SU-DHL-6 (cell line): Measurements from ENCODE around the gene OLIG1.

ENCODE experiments used
- H2AFZ ChIP-seq: fragments of 200-600 bp; sonication (generic); 2 replicates; pipeline ENCODE4 v1.6.1; 2014; ENCODE audit warnings: low read depth, mild to moderate bottlenecking, moderate library complexity, mixed read lengths, antibody characterized with exemption, low read length; ENCODE audit not compliant: severe bottlenecking
- H3F3A ChIP-seq: fragments of 200-600 bp; shearing (Covaris generic); 2 replicates; pipeline ENCODE4 v1.6.0; 2016; ENCODE audit warnings: antibody characterized with exemption, mild to moderate bottlenecking; ENCODE audit not compliant: insufficient read depth
- H3K27ac ChIP-seq: fragments of 200-600 bp; sonication (generic); 2 replicates; pipeline ENCODE4 v1.5.1; 2016; ENCODE audit warnings: low read depth, mild to moderate bottlenecking, low read length, moderate library complexity, mixed read lengths
- H3K27me3 ChIP-seq: fragments of 200-600 bp; sonication (generic), shearing (Covaris generic); 2 replicates; pipeline ENCODE4 v1.6.0; 2014; ENCODE audit warnings: mild to moderate bottlenecking, low read length
- H3K36me3 ChIP-seq: fragments of 200-600 bp; sonication (generic); 2 replicates; pipeline ENCODE4 v1.6.1; 2014; ENCODE audit warnings: mild to moderate bottlenecking, low read length, mixed read lengths
- H3K4me2 ChIP-seq: fragments of 300-600, 200-600 bp; shearing (Covaris generic), sonication (generic); 2 replicates; pipeline ENCODE4 v1.6.0; 2014; ENCODE audit warnings: low read length, low read depth, mild to moderate bottlenecking; ENCODE audit not compliant: poor library complexity, severe bottlenecking
- H3K4me3 ChIP-seq: fragments of 200-600 bp; sonication (generic); 2 replicates; pipeline ENCODE4 v1.5.1; 2014; ENCODE audit warnings: antibody characterized with exemption, low read length, mild to moderate bottlenecking, mixed read lengths; ENCODE audit not compliant: insufficient read depth, poor library complexity, severe bottlenecking
- H3K79me2 ChIP-seq: fragments of 200-600 bp; sonication (generic); 2 replicates; pipeline ENCODE4 v1.6.1; 2014; ENCODE audit warnings: mild to moderate bottlenecking, low read length, moderate library complexity; ENCODE audit not compliant: insufficient read depth
- H3K9ac ChIP-seq: fragments of 200-600 bp; sonication (generic); 2 replicates; pipeline ENCODE4 v1.7.0; 2014; ENCODE audit warnings: mild to moderate bottlenecking, low read length
- H3K9me2 ChIP-seq: fragments of 200-600 bp; sonication (generic); replicated peaks from 2 replicates; pipeline ENCODE4 v1.6.1; 2014; ENCODE audit warnings: low read length; ENCODE audit not compliant: insufficient read depth
- H3K9me3 ChIP-seq: fragments of 200-600 bp; sonication (generic); 2 replicates; pipeline ENCODE4 v1.6.1; 2014; ENCODE audit warnings: low read length, mixed read lengths; ENCODE audit not compliant: insufficient read depth
- H4K20me1 ChIP-seq: fragments of 200-600 bp; sonication (generic); 2 replicates; pipeline ENCODE4 v1.6.1; 2014; ENCODE audit warnings: low read depth, mild to moderate bottlenecking, antibody characterized with exemption, low read length, moderate library complexity, mixed read lengths
- EZH2phosphoT487 ChIP-seq: fragments of 200-600 bp; sonication (generic), shearing (Covaris generic); conservative IDR thresholded peaks from 2 replicates; pipeline ENCODE4 v1.6.1; 2018; ENCODE audit warnings: mild to moderate bottlenecking, antibody characterized with exemption, low read length, moderate library complexity, mixed read lengths
- TF ChIP-seq, protein P1 (sequence below): fragments of 200-600 bp; sonication (generic); IDR thresholded peaks from one replicate; pipeline ENCODE4 v1.5.1; 2017; ENCODE audit warnings: antibody characterized with exemption, mild to moderate bottlenecking, low read length, moderate library complexity; ENCODE audit not compliant: insufficient read depth, poor library complexity, severe bottlenecking

Gene OLIG1

DNA sequence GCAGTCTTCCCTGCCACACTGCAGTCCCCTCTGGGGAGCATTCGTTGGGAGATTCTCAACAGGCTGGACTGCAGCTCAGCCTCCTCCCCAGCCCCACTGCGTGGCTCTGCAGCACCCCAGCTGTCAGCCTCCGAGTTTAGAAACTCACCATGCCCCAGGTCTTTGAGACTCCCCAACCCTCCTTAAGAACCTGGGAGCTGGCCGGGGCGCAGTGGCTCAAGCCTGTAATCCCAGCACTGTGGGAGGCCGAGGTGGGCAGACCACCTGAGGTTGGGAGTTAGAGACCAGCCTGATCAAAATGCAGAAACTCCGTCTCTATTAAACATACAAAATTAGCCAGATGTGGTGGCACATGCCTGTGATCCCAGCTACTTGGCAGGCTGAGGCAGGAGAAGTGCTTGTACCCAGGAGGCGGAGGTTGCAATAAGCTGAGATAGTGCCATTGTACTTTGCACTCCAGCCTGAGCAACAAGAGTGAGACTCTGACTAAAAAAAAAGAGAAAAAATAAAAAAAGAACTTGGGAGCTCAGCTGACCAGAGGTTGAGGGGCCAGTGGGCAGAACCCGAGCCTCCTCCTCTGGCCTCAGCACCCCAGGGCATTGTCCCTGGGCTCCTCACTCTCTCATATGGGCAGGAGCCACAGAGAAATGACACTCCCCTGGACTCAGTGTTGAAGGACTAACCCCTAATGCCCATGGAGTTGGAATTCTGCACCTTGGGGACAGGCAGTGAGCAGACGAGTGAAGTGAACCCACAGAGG is 38.6 kb upstream of the OLIG1 start:
- no peaks in the 10 kb centered on the region for H3K36me3 ChIP-seq
- H4K20me1 ChIP-seq: no peaks in the 10 kb centered on the region
- H2AFZ ChIP-seq: no peak overlapping the region
- H3K9me3 ChIP-seq: no peaks in the 10 kb centered on the region
- no peak for TF ChIP-seq EZH2phosphoT487
- TF ChIP-seq, protein P1, sequence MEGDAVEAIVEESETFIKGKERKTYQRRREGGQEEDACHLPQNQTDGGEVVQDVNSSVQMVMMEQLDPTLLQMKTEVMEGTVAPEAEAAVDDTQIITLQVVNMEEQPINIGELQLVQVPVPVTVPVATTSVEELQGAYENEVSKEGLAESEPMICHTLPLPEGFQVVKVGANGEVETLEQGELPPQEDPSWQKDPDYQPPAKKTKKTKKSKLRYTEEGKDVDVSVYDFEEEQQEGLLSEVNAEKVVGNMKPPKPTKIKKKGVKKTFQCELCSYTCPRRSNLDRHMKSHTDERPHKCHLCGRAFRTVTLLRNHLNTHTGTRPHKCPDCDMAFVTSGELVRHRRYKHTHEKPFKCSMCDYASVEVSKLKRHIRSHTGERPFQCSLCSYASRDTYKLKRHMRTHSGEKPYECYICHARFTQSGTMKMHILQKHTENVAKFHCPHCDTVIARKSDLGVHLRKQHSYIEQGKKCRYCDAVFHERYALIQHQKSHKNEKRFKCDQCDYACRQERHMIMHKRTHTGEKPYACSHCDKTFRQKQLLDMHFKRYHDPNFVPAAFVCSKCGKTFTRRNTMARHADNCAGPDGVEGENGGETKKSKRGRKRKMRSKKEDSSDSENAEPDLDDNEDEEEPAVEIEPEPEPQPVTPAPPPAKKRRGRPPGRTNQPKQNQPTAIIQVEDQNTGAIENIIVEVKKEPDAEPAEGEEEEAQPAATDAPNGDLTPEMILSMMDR: no peak
- no peak overlapping the region for H3K4me2 ChIP-seq
- H3K9me2 ChIP-seq: no peaks in the 10 kb centered on the region
- no peak overlapping the region for H3K9ac ChIP-seq
- H3K4me3 ChIP-seq: no peak overlapping the region
- no peaks in the 10 kb centered on the region for H3F3A ChIP-seq
- no peaks in the 10 kb centered on the region for H3K27me3 ChIP-seq
- no peaks in the 10 kb centered on the region for H3K79me2 ChIP-seq
- no peak overlapping the region for H3K27ac ChIP-seq

DNA sequence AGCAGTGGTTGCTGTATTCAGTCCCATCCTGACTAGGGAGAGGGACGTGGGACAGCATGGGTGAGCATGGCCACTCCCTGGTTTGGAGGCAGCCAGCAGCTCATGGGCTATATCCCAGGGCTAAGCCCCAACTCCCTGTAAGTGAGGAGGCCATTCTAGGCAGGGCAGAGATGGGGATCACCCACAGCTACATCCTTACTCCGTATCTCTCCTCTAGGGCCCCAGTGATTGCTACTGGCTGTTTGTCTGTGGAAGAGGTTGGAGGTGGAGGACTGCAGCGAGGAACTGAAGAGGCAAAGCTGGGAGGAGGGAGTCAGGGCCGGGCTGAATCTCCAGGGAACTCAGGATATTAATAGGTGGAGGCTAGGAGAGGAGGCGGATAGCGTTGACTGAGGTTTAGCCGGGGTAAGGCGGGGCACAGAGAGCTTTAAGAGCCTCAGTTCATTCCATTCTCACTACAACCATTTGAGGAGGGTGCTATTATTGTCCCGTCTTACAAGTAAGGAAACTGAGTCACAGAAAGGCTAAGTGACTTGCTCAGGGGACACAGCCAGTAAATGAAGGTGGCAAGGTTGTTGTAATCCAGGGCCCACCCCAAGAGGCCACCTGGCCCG is 37.4 kb upstream of the OLIG1 start:
- Histone ChIP-seq H3K4me2 (no peak overlapping the region), H3K9me2 (no peaks in the 10 kb centered on the region), H3K27ac (no peak overlapping the region), H3K9me3 (no peaks in the 10 kb centered on the region), H3F3A (no peaks in the 10 kb centered on the region), H3K36me3 (no peaks in the 10 kb centered on the region), H3K79me2 (no peaks in the 10 kb centered on the region), H3K4me3 (no peak overlapping the region), H4K20me1 (no peaks in the 10 kb centered on the region), H3K27me3 (no peaks in the 10 kb centered on the region), H2AFZ (no peak overlapping the region), H3K9ac (no peak overlapping the region)
- TF ChIP-seq, protein P1: no peak
- TF ChIP-seq EZH2phosphoT487: no peak

DNA sequence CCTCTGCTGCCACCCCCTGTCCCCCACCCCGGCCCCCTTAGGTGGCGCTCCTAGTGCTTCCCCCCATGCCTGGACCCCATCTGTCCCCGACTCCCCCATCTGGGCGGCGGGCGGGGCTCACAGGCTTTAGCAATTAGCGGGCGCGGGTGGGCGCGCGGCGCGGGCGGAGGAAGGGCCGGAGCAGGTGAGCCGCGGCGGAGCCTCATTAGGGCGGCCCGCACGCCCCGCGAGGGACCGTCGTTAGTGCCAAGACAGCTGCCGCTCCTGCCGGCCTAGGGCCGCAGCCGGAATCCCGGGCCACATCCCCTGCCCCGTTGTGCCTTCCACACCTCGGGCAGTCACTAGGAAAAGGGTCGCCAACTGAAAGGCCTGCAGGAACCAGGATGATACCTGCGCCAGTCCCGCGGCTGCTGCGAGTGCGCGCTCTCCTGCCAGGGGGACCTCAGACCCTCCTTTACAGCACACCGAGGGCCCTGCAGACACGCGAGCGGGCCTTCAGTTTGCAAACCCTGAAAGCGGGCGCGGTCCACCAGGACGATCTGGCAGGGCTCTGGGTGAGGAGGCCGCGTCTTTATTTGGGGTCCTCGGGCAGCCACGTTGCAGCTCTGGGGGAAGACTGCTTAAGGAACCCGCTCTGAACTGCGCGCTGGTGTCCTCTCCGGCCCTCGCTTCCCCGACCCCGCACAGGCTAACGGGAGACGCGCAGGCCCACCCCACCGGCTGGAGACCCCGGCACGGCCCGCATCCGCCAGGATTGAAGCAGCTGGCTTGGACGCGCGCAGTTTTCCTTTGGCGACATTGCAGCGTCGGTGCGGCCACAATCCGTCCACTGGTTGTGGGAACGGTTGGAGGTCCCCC is 36.6 kb upstream of the OLIG1 start:
- no peaks in the 10 kb centered on the region for H3K27me3 ChIP-seq
- no peaks in the 10 kb centered on the region for H4K20me1 ChIP-seq
- H3K79me2 ChIP-seq: no peaks in the 10 kb centered on the region
- no peak overlapping the region for H3K9ac ChIP-seq
- H3K36me3 ChIP-seq: no peaks in the 10 kb centered on the region
- no peak overlapping the region for H3K27ac ChIP-seq
- H3F3A ChIP-seq: no peaks in the 10 kb centered on the region
- H3K4me2 ChIP-seq: no peak overlapping the region
- no peaks in the 10 kb centered on the region for H3K9me2 ChIP-seq
- no peaks in the 10 kb centered on the region for H3K9me3 ChIP-seq
- no peak overlapping the region for H3K4me3 ChIP-seq
- no peak for TF ChIP-seq EZH2phosphoT487
- H2AFZ ChIP-seq: no peak overlapping the region
